GM12878 (cell line): ENCODE measurements around the gene MAOA.
"Not testable (repeated sequence)": the region's sequence is repeated elsewhere in the genome, so short reads cannot be mapped to it uniquely, and the experiment has no call there.

Experiments used
- BMI1 ChIP-seq: fragments of 450-650 bp; IDR thresholded peaks from 2 replicates; pipeline ENCODE4 v1.6.1; 2016; ENCODE audit warnings: mild to moderate bottlenecking, moderate library complexity, borderline replicate concordance
- CBX3 ChIP-seq: fragments of 200-600 bp; sonication (generic); IDR thresholded peaks from 2 replicates; pipeline ENCODE4 v1.6.1; 2016; ENCODE audit warnings: low read depth, borderline replicate concordance
- CREB1 ChIP-seq: IDR thresholded peaks from 2 replicates; pipeline ENCODE4 v1.6.1; 2012; ENCODE audit warnings: low read depth, mild to moderate bottlenecking, inconsistent platforms
- CTCF ChIP-seq, 3 experiments: IDR thresholded peaks in 2 of 3; conservative IDR thresholded peaks in 1 of 3; 2 replicates each; pipeline ENCODE4 v1.5.1; 2011; ENCODE audit warnings: low read depth in 3 of 3, low read length in 3 of 3, mild to moderate bottlenecking in 3 of 3, control low read depth in 2 of 3, moderate library complexity in 2 of 3, inconsistent platforms in 1 of 3, mixed read lengths in 1 of 3; ENCODE audit not compliant: control insufficient read depth in 2 of 3, insufficient read depth in 1 of 3; ENCODE audit errors: extremely low read depth in 1 of 3
- EP300 ChIP-seq, 2 experiments: fragments of 150-350 bp in 1 of 2; IDR thresholded peaks; 2 replicates each; pipeline ENCODE4 v1.6.1; 2011 to 2012; ENCODE audit warnings: low read depth in 2 of 2, low read length in 2 of 2, borderline replicate concordance in 1 of 2, improper control_type of control experiment in 1 of 2, inconsistent platforms in 1 of 2; ENCODE audit not compliant: control insufficient read depth in 1 of 2
- MYC ChIP-seq: IDR thresholded peaks from 2 replicates; pipeline ENCODE4 v1.6.1; 2011; ENCODE audit warnings: mild to moderate bottlenecking, low read length, moderate library complexity, inconsistent platforms; ENCODE audit not compliant: insufficient read depth, insufficient replicate concordance, insufficient read length, severe bottlenecking
- NFIC ChIP-seq: IDR thresholded peaks from 2 replicates; pipeline ENCODE4 v1.6.1; 2012; ENCODE audit warnings: low read depth, mild to moderate bottlenecking, inconsistent platforms, low read length, moderate library complexity
- RAD21 ChIP-seq: IDR thresholded peaks from 2 replicates; pipeline ENCODE4 v1.6.1; 2011; ENCODE audit warnings: mild to moderate bottlenecking, low read depth, low read length, moderate library complexity; ENCODE audit not compliant: insufficient read depth
- ZBTB11 ChIP-seq: fragments of 450-650 bp; formaldehyde crosslinking; IDR thresholded peaks from 2 replicates; pipeline ENCODE4 v1.5.0; 2022; ENCODE audit warnings: mild to moderate bottlenecking, missing genetic modification characterization
- ZBTB40 ChIP-seq: fragments of 450-650 bp; IDR thresholded peaks from 2 replicates; pipeline ENCODE4 v1.6.1; 2016; ENCODE audit warnings: mild to moderate bottlenecking, moderate library complexity, borderline replicate concordance
- ZNF274 ChIP-seq: IDR thresholded peaks from one replicate; pipeline ENCODE4 v1.8.0; 2011; ENCODE audit not compliant: insufficient read length, insufficient read depth
- ZZZ3 ChIP-seq: IDR thresholded peaks from 2 replicates; pipeline ENCODE4 v1.6.1; 2011; ENCODE audit warnings: low read depth; ENCODE audit not compliant: control insufficient read depth, insufficient read length
- TF ChIP-seq, protein P1 (sequence below): IDR thresholded peaks from 2 replicates; pipeline ENCODE4 v1.6.1; 2011; ENCODE audit warnings: low read depth, low read length, improper control_type of control experiment, borderline replicate concordance

DNA sequence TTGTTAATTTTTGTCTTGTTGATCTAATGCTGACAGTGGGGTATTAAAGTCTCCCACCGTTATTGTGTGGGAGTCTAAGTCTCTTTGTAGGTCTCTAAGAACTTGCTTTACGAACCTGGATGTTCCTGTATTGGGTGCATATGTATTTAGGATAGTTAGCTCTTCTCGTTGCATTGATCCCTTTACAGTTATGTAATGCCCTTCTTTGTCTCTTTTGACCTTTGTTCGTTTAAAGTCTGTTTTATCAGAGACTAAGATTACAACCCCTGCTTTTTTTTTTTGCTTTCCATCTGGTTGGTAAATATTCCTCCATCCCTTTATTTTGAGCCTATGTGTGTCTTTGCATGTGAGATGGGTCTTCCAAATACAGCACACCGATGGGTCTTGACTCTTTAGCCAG is 69.1 kb downstream of the MAOA start:
- TF ChIP-seq EP300 (IDR thresholded peaks at IDR 0.05; ENCODE audit: borderline replicate concordance in 1 of 2, control insufficient read depth in 1 of 2, low read depth in 2 of 2, low read length in 2 of 2); CBX3; BMI1; ZZZ3; ZBTB11 (CRISPR knock-in tag); ZBTB40; ZNF274; MYC; CREB1; RAD21; NFIC; CTCF (IDR thresholded peaks at IDR 0.05 in 2 of 3, conservative IDR thresholded peaks at IDR 0.05 in 1 of 3; ENCODE audit: control insufficient read depth in 2 of 3, extremely low read depth in 1 of 3, insufficient read depth in 1 of 3, low read depth in 3 of 3, low read length in 3 of 3): not testable (repeated sequence)
- TF ChIP-seq, protein P1, sequence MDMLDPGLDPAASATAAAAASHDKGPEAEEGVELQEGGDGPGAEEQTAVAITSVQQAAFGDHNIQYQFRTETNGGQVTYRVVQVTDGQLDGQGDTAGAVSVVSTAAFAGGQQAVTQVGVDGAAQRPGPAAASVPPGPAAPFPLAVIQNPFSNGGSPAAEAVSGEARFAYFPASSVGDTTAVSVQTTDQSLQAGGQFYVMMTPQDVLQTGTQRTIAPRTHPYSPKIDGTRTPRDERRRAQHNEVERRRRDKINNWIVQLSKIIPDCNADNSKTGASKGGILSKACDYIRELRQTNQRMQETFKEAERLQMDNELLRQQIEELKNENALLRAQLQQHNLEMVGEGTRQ: not testable (repeated sequence)
